ENCODE results near the gene CCDC106.

The CCDC106 gene

GRCh38 chr19:55686311-55687050 is 38.5 kb downstream of the CCDC106 start:
- no peak for DNase-seq

GRCh38 chr19:55687281-55688201 is 39.5 kb downstream of the CCDC106 start:
- DNase-seq, result no peak

GRCh38 chr19:55688422-55689218 is 40.6 kb downstream of the CCDC106 start:
- DNase-seq, result peak; percentile 29

GRCh38 chr19:55689411-55690108 is 41.5 kb downstream of the CCDC106 start:
- no peak for DNase-seq

- DNase-seq, result no peak
Observed at GRCh38 chr19:55690109-55690768, 42.2 kb downstream of the CCDC106 start.

GRCh38 chr19:55690769-55691545 is 42.9 kb downstream of the CCDC106 start:
- DNase-seq, result no peak

- DNase-seq, result no peak
Observed at GRCh38 chr19:55691561-55692481, 43.8 kb downstream of the CCDC106 start.

GRCh38 chr19:55692681-55693081 is 44.7 kb downstream of the CCDC106 start:
- DNase-seq, result no peak

GRCh38 chr19:55693336-55693974 is 45.4 kb downstream of the CCDC106 start:
- no peak for DNase-seq

- DNase-seq, result no peak
Observed at GRCh38 chr19:55694241-55694655, 46.2 kb downstream of the CCDC106 start.

- no peak for DNase-seq
Observed at GRCh38 chr19:55694656-55695491, 46.9 kb downstream of the CCDC106 start.

GRCh38 chr19:55695511-55696290 is 47.7 kb downstream of the CCDC106 start:
- no peak for DNase-seq

- no peak for DNase-seq
Observed at GRCh38 chr19:55696301-55697068, 48.5 kb downstream of the CCDC106 start.

GRCh38 chr19:55697069-55697440 is 49.0 kb downstream of the CCDC106 start:
- no peak for DNase-seq

- no peak for DNase-seq
Observed at GRCh38 chr19:55697698-55698097, 49.7 kb downstream of the CCDC106 start.

GRCh38 chr19:55698256-55698655 is 50.2 kb downstream of the CCDC106 start:
- DNase-seq, result no peak

- DNase-seq, result no peak
Observed at GRCh38 chr19:55699221-55699620, 51.2 kb downstream of the CCDC106 start.
